ENCODE measurements around the gene MRPL40.

MRPL40 gene

GRCh38 chr22:19394274-19395050 lies 37.9 kb upstream of the MRPL40 start:
- CTCF ChIA-PET: interaction anchor here (1.2 to 1.7 kb wide), 6 partner anchors 9 to 238 kb away, joined by 3 to 4 read pairs (median 4); no protein-coding TSS in a partner anchor
- Histone ChIP-seq H3K4me1 (ENCODE audit: control extremely low read depth in 1 of 4, control insufficient read depth in 4 of 4, insufficient read depth in 4 of 4, low read length in 3 of 4) (no peaks in the 10 kb centered on the region), H3K4me3 (ENCODE audit: control insufficient read depth in 1 of 7, extremely low read depth in 1 of 7, insufficient read depth in 4 of 7, low read depth in 2 of 7, low read length in 6 of 7) (no peak overlapping the region), H3K27ac (ENCODE audit: insufficient read depth in 1 of 2, low read depth in 1 of 2, low read length in 2 of 2, poor library complexity in 1 of 2, severe bottlenecking in 2 of 2) (no peak overlapping the region), H3K27me3 (replicated peaks in 2 of 5; ENCODE audit: control insufficient read depth in 4 of 5, insufficient read depth in 5 of 5, low read length in 4 of 5) (no peaks in the 10 kb centered on the region), H3K36me3 (ENCODE audit: control insufficient read depth in 4 of 4, insufficient read depth in 4 of 4, low read length in 3 of 4) (peaks cover 28 to 88% (median 65%) of the 10 kb centered on the region in 4 experiments), H3K9me3 (ENCODE audit: control extremely low read depth in 1 of 5, control insufficient read depth in 4 of 5, insufficient read depth in 2 of 5, low read depth in 1 of 5, low read length in 4 of 5) (no peaks in the 10 kb centered on the region)
- POLR2A ChIA-PET: no interaction called here
- DNase-seq: no peak
- WGBS (ENCODE audit: insufficient coverage): 96% methylated on average over 6 of the region's 8 CpGs

- no peaks in the 10 kb centered on the region for H3K4me1 ChIP-seq (ENCODE audit: control extremely low read depth in 1 of 4, control insufficient read depth in 4 of 4, insufficient read depth in 4 of 4, low read length in 3 of 4)
- no peak overlapping the region for H3K4me3 ChIP-seq (ENCODE audit: control insufficient read depth in 1 of 7, extremely low read depth in 1 of 7, insufficient read depth in 4 of 7, low read depth in 2 of 7, low read length in 6 of 7)
- no peak overlapping the region for H3K27ac ChIP-seq (ENCODE audit: insufficient read depth in 1 of 2, low read depth in 1 of 2, low read length in 2 of 2, poor library complexity in 1 of 2, severe bottlenecking in 2 of 2)
- H3K36me3 ChIP-seq (ENCODE audit: control insufficient read depth in 4 of 4, insufficient read depth in 4 of 4, low read length in 3 of 4): peaks cover 28 to 83% (median 64%) of the 10 kb centered on the region in 4 experiments
- H3K27me3 ChIP-seq (replicated peaks in 2 of 5; ENCODE audit: control insufficient read depth in 4 of 5, insufficient read depth in 5 of 5, low read length in 4 of 5): no peaks in the 10 kb centered on the region
- ChIA-PET CTCF (interaction anchor here (1.1 to 1.6 kb wide), 3 partner anchors 14 to 235 kb away, joined by 3 to 4 read pairs (median 4); no protein-coding TSS in a partner anchor), POLR2A (no interaction called here)
- DNase-seq: no peak
- H3K9me3 ChIP-seq (ENCODE audit: control extremely low read depth in 1 of 5, control insufficient read depth in 4 of 5, insufficient read depth in 2 of 5, low read depth in 1 of 5, low read length in 4 of 5): no peaks in the 10 kb centered on the region
- 94% methylated on average over 3 of the region's 4 CpGs for WGBS (ENCODE audit: insufficient coverage)
Measured at GRCh38 chr22:19395276-19395675, 37.1 kb upstream of the MRPL40 start.

- H3K4me3 ChIP-seq (ENCODE audit: control insufficient read depth in 1 of 7, extremely low read depth in 1 of 7, insufficient read depth in 4 of 7, low read depth in 2 of 7, low read length in 6 of 7): no peak overlapping the region
- CTCF ChIA-PET: no interaction called here
- POLR2A ChIA-PET: no interaction called here
- DNase-seq: no peak
- H3K27ac ChIP-seq (ENCODE audit: insufficient read depth in 1 of 2, low read depth in 1 of 2, low read length in 2 of 2, poor library complexity in 1 of 2, severe bottlenecking in 2 of 2): peak overlapping the region in 1 of 2 experiments; percentile 69
- no peaks in the 10 kb centered on the region for H3K4me1 ChIP-seq (ENCODE audit: control extremely low read depth in 1 of 4, control insufficient read depth in 4 of 4, insufficient read depth in 4 of 4, low read length in 3 of 4)
- H3K9me3 ChIP-seq (ENCODE audit: control extremely low read depth in 1 of 5, control insufficient read depth in 4 of 5, insufficient read depth in 2 of 5, low read depth in 1 of 5, low read length in 4 of 5): no peaks in the 10 kb centered on the region
- H3K36me3 ChIP-seq (ENCODE audit: control insufficient read depth in 4 of 4, insufficient read depth in 4 of 4, low read length in 3 of 4): peaks cover 24 to 86% (median 70%) of the 10 kb centered on the region in 4 experiments
- H3K27me3 ChIP-seq (replicated peaks in 2 of 5; ENCODE audit: control insufficient read depth in 4 of 5, insufficient read depth in 5 of 5, low read length in 4 of 5): no peaks in the 10 kb centered on the region
- 93% methylated on average over 3 of the region's 6 CpGs for WGBS (ENCODE audit: insufficient coverage)
Measured at GRCh38 chr22:19396561-19396933, 35.8 kb upstream of the MRPL40 start.

GRCh38 chr22:19396934-19397733 lies 35.2 kb upstream of the MRPL40 start:
- Histone ChIP-seq H3K9me3 (ENCODE audit: control extremely low read depth in 1 of 5, control insufficient read depth in 4 of 5, insufficient read depth in 2 of 5, low read depth in 1 of 5, low read length in 4 of 5) (no peaks in the 10 kb centered on the region), H3K36me3 (ENCODE audit: control insufficient read depth in 4 of 4, insufficient read depth in 4 of 4, low read length in 3 of 4) (peaks cover 22 to 86% (median 73%) of the 10 kb centered on the region in 4 experiments), H3K4me3 (ENCODE audit: control insufficient read depth in 1 of 7, extremely low read depth in 1 of 7, insufficient read depth in 4 of 7, low read depth in 2 of 7, low read length in 6 of 7) (no peak overlapping the region), H3K27ac (ENCODE audit: insufficient read depth in 1 of 2, low read depth in 1 of 2, low read length in 2 of 2, poor library complexity in 1 of 2, severe bottlenecking in 2 of 2) (peak overlapping the region in 1 of 2 experiments; percentile 69), H3K27me3 (replicated peaks in 2 of 5; ENCODE audit: control insufficient read depth in 4 of 5, insufficient read depth in 5 of 5, low read length in 4 of 5) (no peaks in the 10 kb centered on the region), H3K4me1 (ENCODE audit: control extremely low read depth in 1 of 4, control insufficient read depth in 4 of 4, insufficient read depth in 4 of 4, low read length in 3 of 4) (no peaks in the 10 kb centered on the region)
- POLR2A ChIA-PET: no interaction called here
- CTCF ChIA-PET: interaction anchor here (0.5 kb wide), 1 partner anchor 13 kb away, joined by 3 read pairs; no protein-coding TSS in a partner anchor
- DNase-seq: peak; percentile 22 to 71 (median 36)
- 96% methylated on average over 2 of the region's 6 CpGs for WGBS (ENCODE audit: insufficient coverage)

- 100% methylated on average over 3 of the region's 3 CpGs for WGBS (ENCODE audit: insufficient coverage)
- H3K36me3 ChIP-seq (ENCODE audit: control insufficient read depth in 4 of 4, insufficient read depth in 4 of 4, low read length in 3 of 4): peaks cover 24 to 80% (median 68%) of the 10 kb centered on the region in 4 experiments
- no peaks in the 10 kb centered on the region for H3K27me3 ChIP-seq (replicated peaks in 2 of 5; ENCODE audit: control insufficient read depth in 4 of 5, insufficient read depth in 5 of 5, low read length in 4 of 5)
- no peak for DNase-seq
- H3K4me3 ChIP-seq (ENCODE audit: control insufficient read depth in 1 of 7, extremely low read depth in 1 of 7, insufficient read depth in 4 of 7, low read depth in 2 of 7, low read length in 6 of 7): no peak overlapping the region
- ChIA-PET CTCF (interaction anchor here (0.5 kb wide), 1 partner anchor 13 kb away, joined by 3 read pairs; no protein-coding TSS in a partner anchor), POLR2A (no interaction called here)
- H3K27ac ChIP-seq (ENCODE audit: insufficient read depth in 1 of 2, low read depth in 1 of 2, low read length in 2 of 2, poor library complexity in 1 of 2, severe bottlenecking in 2 of 2): peak overlapping the region in 1 of 2 experiments; percentile 69
- H3K4me1 ChIP-seq (ENCODE audit: control extremely low read depth in 1 of 4, control insufficient read depth in 4 of 4, insufficient read depth in 4 of 4, low read length in 3 of 4): no peaks in the 10 kb centered on the region
- no peaks in the 10 kb centered on the region for H3K9me3 ChIP-seq (ENCODE audit: control extremely low read depth in 1 of 5, control insufficient read depth in 4 of 5, insufficient read depth in 2 of 5, low read depth in 1 of 5, low read length in 4 of 5)
Measured at GRCh38 chr22:19397734-19398104, 34.6 kb upstream of the MRPL40 start.

- DNase-seq: no peak
- no peaks in the 10 kb centered on the region for H3K4me1 ChIP-seq (ENCODE audit: control extremely low read depth in 1 of 4, control insufficient read depth in 4 of 4, insufficient read depth in 4 of 4, low read length in 3 of 4)
- no peaks in the 10 kb centered on the region for H3K9me3 ChIP-seq (ENCODE audit: control extremely low read depth in 1 of 5, control insufficient read depth in 4 of 5, insufficient read depth in 2 of 5, low read depth in 1 of 5, low read length in 4 of 5)
- 95% methylated on average over 6 of the region's 6 CpGs for whole genome bisulfite sequencing (ENCODE audit: insufficient coverage)
- H3K27ac ChIP-seq (ENCODE audit: insufficient read depth in 1 of 2, low read depth in 1 of 2, low read length in 2 of 2, poor library complexity in 1 of 2, severe bottlenecking in 2 of 2): peak overlapping the region in 1 of 2 experiments; percentile 69
- no peak overlapping the region for H3K4me3 ChIP-seq (ENCODE audit: control insufficient read depth in 1 of 7, extremely low read depth in 1 of 7, insufficient read depth in 4 of 7, low read depth in 2 of 7, low read length in 6 of 7)
- ChIA-PET POLR2A (no interaction called here), CTCF (no interaction called here)
- H3K27me3 ChIP-seq (replicated peaks in 2 of 5; ENCODE audit: control insufficient read depth in 4 of 5, insufficient read depth in 5 of 5, low read length in 4 of 5): no peaks in the 10 kb centered on the region
- H3K36me3 ChIP-seq (ENCODE audit: control insufficient read depth in 4 of 4, insufficient read depth in 4 of 4, low read length in 3 of 4): peaks cover 24 to 76% (median 65%) of the 10 kb centered on the region in 4 experiments
Measured at GRCh38 chr22:19398206-19398605, 34.1 kb upstream of the MRPL40 start.

GRCh38 chr22:19398652-19399051 lies 33.7 kb upstream of the MRPL40 start:
- ChIA-PET CTCF (no interaction called here), POLR2A (interaction anchor here (0.6 kb wide), 1 partner anchor 33 kb away, joined by 5 read pairs; no protein-coding TSS in a partner anchor)
- no peak for DNase-seq
- Histone ChIP-seq H3K4me3 (ENCODE audit: control insufficient read depth in 1 of 7, extremely low read depth in 1 of 7, insufficient read depth in 4 of 7, low read depth in 2 of 7, low read length in 6 of 7) (no peak overlapping the region), H3K27ac (ENCODE audit: insufficient read depth in 1 of 2, low read depth in 1 of 2, low read length in 2 of 2, poor library complexity in 1 of 2, severe bottlenecking in 2 of 2) (peak overlapping the region in 1 of 2 experiments; percentile 69), H3K27me3 (replicated peaks in 2 of 5; ENCODE audit: control insufficient read depth in 4 of 5, insufficient read depth in 5 of 5, low read length in 4 of 5) (no peaks in the 10 kb centered on the region), H3K9me3 (ENCODE audit: control extremely low read depth in 1 of 5, control insufficient read depth in 4 of 5, insufficient read depth in 2 of 5, low read depth in 1 of 5, low read length in 4 of 5) (no peaks in the 10 kb centered on the region), H3K4me1 (ENCODE audit: control extremely low read depth in 1 of 4, control insufficient read depth in 4 of 4, insufficient read depth in 4 of 4, low read length in 3 of 4) (no peaks in the 10 kb centered on the region), H3K36me3 (ENCODE audit: control insufficient read depth in 4 of 4, insufficient read depth in 4 of 4, low read length in 3 of 4) (peaks cover 23 to 74% (median 62%) of the 10 kb centered on the region in 4 experiments)
- 90% methylated on average over 2 of the region's 2 CpGs for WGBS (ENCODE audit: insufficient coverage)
